T-helper 1 cell treated with Interleukin-12 subunit alpha and Interleukin-12 subunit beta and Interleukin-4 antibody, amounts not matched to agents 30 ng/mL and 1 ng/mL, for 36 hours (primary cell): ENCODE data around the gene MIF. TPM values are rescaled to one million over a fixed set of nuclear protein-coding genes. Genes with fewer than 3 reads are reported as not detected.

ENCODE experiments used
- intact Hi-C: fragments of 100-400 bp; cut with micrococcal nuclease; formaldehyde crosslinking; loops from one replicate; pipeline ENCODE4 v1.15.1; 2024
- total RNA-seq: library from RNA; stranded (reverse); gene quantifications from 2 replicates; pipeline ENCODE4 v1.2.3, GENCODE V29; 2022

The MIF gene
- total RNA-seq, 1 donor from 2014 or later: 746 TPM

DNA sequence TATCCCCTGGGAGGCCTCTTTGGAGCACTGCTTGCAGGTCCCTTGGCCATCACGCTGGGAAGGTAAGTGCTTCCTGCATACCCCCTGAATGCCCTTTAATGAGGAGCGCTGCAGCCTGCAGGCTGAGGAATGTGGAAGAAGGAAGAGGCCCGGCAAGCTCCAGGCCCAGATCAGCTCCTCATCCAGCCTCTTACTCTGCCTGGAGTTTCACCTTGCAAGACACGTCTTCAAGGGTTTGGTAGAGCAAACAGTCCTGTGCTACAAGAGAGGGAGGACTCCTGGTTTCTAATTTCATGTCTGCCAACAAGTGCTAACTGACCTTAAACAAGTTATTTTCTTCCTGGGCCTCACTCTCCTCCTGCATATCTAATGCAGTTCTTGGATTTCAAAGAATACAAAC lies 25.6 kb upstream of the MIF start:
- intact Hi-C loops: no loop called here

DNA sequence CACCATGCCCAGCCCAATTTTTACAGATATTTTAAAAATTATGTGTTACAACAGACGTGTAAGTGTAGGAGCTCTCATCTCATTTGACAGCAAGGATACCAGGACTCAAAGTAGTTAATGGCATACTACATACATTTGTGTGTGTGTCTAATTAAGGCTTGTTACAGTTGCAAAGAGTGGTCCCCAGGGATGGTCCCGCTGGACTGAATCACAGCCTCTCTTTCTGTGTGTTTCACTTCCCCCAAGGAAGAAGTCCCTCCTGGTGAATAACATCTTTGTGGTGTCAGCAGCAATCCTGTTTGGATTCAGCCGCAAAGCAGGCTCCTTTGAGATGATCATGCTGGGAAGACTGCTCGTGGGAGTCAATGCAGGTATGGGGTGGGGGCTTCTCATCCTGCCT lies 19.3 kb upstream of the MIF start:
- intact Hi-C loops: no loop called here

DNA sequence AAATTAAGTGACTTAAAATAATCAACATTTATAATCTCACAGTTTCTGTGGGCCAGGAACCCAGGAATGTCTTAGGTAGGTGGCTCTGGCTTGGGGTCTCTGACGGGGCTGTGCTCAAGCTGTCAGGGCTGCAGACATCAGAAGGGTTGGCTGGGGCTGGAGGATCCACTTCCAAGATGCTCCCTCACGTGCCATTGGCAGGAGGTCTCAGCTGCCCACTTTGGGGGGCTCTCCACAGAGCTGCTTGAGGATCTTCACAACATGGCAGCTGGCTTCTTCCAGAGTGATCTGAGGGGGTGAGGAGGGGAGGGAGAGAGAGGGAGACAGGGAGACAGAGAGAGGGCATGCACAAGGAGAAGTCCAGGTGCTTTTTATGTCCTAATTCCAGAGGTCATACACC lies 18.4 kb upstream of the MIF start:
- intact Hi-C loops: no loop called here

DNA sequence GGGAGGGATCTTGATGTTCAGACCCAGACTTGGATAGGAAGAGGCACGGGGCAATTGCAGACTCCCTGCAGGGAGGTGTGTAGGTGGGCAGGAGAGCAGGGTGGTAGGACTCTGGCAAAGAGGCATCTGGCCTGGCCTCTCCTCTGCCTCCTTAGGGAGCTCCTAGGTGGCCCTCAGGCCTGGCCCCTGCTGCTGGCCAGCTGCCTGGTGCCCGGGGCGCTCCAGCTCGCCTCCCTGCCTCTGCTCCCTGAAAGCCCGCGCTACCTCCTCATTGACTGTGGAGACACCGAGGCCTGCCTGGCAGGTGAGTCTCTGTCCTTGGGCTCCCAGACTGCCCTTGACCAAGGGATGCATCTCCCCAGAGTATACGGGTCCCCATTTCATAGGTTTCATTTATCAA lies 16.6 kb upstream of the MIF start:
- intact Hi-C loops: no loop called here

- intact Hi-C loops: no loop called here
Observed at GRCh38 chr22:23878219-23878618, 16.0 kb upstream of the MIF start.

DNA sequence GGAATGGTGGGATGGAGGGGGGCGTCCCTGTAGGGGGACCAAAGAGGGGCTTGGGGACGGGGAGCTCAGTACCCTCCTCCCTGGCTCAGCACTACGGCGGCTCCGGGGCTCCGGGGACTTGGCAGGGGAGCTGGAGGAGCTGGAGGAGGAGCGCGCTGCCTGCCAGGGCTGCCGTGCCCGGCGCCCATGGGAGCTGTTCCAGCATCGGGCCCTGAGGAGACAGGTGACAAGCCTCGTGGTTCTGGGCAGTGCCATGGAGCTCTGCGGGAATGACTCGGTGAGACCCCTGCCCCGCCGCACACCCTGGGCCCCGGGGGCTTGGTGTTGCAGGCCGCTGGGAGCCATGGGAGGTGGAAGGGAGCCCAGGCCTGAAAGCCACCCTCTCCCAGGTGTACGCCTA lies 11.8 kb upstream of the MIF start:
- intact Hi-C loops: no loop called here

DNA sequence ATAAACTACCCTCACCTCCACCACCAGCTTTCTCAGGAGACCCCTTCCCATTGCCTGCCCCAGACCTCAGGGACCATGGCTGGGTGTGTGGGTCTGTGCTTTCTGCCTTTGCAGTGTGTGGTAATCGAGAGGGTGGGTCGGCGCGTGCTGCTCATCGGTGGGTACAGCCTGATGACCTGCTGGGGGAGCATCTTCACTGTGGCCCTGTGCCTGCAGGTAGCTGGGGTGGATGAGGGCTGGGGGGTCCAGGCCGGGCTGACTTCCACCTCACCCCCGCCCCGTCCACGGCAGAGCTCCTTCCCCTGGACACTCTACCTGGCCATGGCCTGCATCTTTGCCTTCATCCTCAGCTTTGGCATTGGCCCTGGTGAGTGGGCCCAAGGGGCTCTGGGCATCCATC lies 10.5 kb upstream of the MIF start:
- intact Hi-C loops: no loop called here

- intact Hi-C loops: no loop called here
Observed at GRCh38 chr22:23884140-23884539, 10.0 kb upstream of the MIF start.

DNA sequence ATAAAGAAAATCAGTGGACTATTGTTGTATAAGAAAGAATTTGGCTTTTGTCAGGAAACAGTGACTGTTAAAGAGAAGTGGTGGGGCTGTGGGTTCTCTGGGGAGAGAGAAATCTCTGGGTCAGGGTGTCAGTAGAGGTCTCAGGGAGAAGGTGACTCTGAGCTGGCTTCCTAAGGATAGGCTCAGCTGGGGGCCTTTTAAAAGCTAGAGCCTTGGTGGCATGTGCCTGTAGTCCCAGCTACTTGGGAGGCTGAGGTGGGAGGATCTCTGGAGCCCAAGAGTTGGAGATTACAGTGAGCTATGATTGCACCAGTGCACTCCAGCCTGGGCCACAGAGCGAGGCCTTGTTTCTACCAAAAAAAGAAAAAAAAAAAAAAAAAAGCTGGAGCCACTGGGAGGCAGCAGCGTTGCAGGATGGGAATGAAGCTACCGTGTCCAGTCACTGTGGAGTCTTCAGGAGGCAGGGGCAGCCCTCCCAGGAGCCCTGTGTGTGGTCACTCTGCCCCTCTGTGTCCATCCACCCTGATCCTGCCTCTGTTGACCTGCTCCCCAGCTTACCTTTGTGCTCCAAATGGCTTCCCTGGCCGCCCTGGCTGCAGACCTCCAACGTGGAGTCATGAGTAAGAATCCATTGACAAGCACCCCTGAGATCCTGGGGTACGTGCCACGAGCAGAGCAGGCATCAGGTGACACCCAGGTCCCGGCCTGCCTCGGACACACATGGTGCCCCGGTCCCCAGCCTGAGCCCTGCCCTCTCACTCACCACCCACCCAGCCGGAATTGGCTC lies 5.4 kb upstream of the MIF start:
- intact Hi-C loops: no loop called here

GRCh38 chr22:23889620-23890019 lies 4.6 kb upstream of the MIF start:
- intact Hi-C loops: loop anchor here (10.0 kb wide), 1 partner anchor 265 kb away; no protein-coding TSS in a partner anchor

DNA sequence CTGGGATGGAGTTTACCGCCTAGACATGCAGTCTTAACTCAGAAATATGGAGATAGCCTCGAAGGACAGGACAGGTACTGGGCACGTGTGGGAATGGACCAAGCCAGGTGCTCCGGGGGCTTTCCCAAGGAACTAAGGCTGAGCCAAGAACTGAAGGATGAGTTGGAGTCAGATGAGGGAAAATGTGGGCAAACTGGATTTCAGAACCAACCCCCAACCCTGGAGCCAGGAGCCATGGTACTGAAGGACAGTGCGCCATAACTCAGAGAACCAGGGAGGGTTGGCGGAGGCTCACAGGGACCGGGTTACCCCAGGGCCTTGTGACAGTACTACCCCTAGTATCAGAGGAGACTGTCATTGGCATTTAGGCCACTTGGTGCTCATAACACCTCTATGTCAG lies 2.5 kb upstream of the MIF start:
- intact Hi-C loops: loop anchor here (10.0 kb wide), 1 partner anchor 263 kb away; no protein-coding TSS in a partner anchor

GRCh38 chr22:23892130-23892529 lies 2.1 kb upstream of the MIF start:
- intact Hi-C loops: loop anchor here (10.0 kb wide), 1 partner anchor 263 kb away; no protein-coding TSS in a partner anchor

DNA sequence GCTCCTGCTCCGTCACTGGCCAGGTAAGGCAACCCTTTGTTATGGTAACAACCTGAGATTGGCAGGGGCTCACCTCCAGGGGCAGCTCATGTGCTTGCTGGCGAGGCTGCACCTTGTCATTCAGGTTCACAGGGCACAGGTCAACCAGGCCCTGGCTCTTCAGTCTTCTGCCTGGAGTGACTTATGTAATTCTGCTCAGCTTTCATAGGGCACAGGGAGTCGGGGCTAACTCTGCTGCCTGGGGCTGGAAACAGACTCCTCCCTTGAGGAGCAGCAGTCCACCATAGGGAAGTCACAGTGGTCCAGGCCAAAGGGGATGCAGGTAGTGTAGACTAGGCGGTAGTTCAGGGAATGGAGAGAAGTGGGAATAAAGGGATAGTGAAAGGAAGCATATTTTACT lies 1.5 kb upstream of the MIF start:
- intact Hi-C loops: loop anchor here (10.0 kb wide), 1 partner anchor 262 kb away; no protein-coding TSS in a partner anchor

- intact Hi-C loops: loop anchor here (10.0 kb wide), 1 partner anchor 261 kb away; no protein-coding TSS in a partner anchor
Observed at GRCh38 chr22:23893121-23893944, 850 bp upstream of the MIF start.

DNA sequence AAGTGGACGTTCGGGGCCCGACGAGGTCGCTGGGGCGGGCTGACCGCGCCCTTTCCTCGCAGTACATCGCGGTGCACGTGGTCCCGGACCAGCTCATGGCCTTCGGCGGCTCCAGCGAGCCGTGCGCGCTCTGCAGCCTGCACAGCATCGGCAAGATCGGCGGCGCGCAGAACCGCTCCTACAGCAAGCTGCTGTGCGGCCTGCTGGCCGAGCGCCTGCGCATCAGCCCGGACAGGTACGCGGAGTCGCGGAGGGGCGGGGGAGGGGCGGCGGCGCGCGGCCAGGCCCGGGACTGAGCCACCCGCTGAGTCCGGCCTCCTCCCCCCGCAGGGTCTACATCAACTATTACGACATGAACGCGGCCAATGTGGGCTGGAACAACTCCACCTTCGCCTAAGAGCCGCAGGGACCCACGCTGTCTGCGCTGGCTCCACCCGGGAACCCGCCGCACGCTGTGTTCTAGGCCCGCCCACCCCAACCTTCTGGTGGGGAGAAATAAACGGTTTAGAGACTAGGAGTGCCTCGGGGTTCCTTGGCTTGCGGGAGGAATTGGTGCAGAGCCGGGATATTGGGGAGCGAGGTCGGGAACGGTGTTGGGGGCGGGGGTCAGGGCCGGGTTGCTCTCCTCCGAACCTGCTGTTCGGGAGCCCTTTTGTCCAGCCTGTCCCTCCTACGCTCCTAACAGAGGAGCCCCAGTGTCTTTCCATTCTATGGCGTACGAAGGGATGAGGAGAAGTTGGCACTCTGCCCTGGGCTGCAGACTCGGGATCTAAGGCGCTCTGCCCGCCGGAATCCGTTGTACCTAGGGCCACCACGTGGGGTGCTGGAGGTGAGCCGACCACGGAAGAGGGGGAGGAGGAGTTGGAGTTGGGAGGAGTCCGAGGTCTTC lies 771 bp downstream of the MIF start:
- intact Hi-C loops: loop anchor here (1.0 to 10.0 kb wide), 11 partner anchors 19 to 715 kb away; partner anchors contain the start of genes BCR, CABIN1, CHCHD10 and DERL3

GRCh38 chr22:23895599-23896144 lies 1.5 kb downstream of the MIF start:
- intact Hi-C loops: loop anchor here (2.0 to 10.0 kb wide), 3 partner anchors 39 to 659 kb away; partner anchors contain the start of genes GUCD1, SLC2A11 and SNRPD3

- intact Hi-C loops: loop anchor here (10.0 kb wide), 1 partner anchor 259 kb away; no protein-coding TSS in a partner anchor
Observed at GRCh38 chr22:23896166-23896522, 2.0 kb downstream of the MIF start.

GRCh38 chr22:23896523-23897186 lies 2.5 kb downstream of the MIF start:
- intact Hi-C loops: loop anchor here (10.0 kb wide), 1 partner anchor 258 kb away; no protein-coding TSS in a partner anchor

DNA sequence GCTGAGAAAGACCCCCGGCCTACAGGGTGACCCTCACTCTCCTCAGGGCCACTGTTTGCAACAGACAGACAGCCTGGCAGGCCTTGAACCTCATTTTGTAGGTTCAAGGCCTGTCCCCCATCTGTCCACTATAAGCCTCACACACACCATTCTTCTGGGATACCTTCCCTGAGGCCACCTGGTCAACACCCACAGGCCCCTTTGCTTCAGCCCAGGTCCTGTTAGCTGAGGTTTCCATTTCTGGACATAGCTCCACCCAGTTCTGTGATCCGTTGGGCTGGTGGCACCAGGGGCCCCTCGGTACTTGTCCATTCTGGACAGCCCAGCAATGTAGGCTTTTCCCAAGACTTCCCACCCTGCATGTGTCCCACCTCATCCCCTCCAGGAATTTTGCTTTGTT lies 3.1 kb downstream of the MIF start:
- intact Hi-C loops: loop anchor here (10.0 kb wide), 1 partner anchor 257 kb away; no protein-coding TSS in a partner anchor
